Activated CD8-positive, alpha-beta memory T cell treated with anti-CD3 and anti-CD28 coated beads, Interleukin-2, amount 50 U/mL, for 24 hours (primary cell): Measurements from ENCODE around the gene METTL5.
"Not testable (repeated sequence)": the region's sequence is repeated elsewhere in the genome, so short reads cannot be mapped to it uniquely, and the experiment has no call there.

Experiments used
- DNase-seq: peaks from one replicate; pipeline ENCODE4 v3.0.0-alpha.2; 2020; ENCODE audit errors: extremely low read depth

Gene METTL5

DNA sequence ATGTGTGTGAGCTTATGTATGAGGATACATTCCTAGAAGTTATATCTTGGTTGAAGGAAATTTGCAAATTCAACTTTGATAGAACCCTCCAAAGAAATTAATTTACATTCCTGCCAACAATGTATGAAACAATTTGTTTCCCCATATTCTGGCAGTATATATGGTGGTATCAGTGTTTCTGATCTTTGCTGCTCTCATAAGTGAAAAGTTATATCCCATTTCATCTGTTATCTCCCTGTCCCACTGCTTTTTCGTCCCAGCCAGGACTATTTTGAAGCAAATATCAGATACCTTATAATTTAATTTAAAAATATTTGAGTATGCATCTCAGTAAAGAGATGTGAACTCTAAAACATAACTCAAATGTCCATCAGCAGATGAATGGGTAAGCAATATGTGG lies 9.7 kb upstream of the METTL5 start:
- no peak for DNase-seq

DNA sequence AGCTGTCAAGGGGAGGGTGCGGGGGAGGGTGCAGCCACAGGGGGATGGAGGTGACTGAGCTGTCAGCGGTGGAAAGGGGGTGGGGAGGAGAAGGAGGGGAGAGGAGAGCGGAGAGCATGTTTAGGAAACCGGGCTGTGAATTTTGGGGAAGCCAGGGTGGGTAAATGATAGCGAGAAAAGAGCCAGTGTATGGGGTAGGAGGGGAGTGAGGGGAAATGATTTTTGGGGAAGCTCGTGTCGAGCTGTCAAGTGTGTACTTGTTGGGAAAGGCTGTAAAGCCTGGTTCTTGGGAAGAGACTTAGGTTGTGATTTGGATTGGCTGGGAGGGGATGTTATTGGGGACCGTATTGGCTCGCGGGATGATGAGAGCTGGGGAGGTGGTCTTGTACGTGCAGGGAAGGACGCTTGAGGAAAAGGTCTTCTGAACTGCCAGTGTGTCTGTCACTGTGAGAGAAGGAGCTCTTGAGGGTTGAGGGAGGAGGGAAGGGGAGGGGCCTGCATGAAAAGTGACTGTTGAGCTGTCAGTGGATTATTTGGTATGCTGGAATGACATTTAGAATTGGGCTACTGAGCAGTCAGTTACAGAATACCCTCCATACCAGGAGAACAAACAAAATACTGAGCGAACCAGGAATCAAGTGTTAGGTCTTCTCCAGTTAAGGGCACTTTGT lies 3.6 kb upstream of the METTL5 start:
- DNase-seq, result no peak

DNA sequence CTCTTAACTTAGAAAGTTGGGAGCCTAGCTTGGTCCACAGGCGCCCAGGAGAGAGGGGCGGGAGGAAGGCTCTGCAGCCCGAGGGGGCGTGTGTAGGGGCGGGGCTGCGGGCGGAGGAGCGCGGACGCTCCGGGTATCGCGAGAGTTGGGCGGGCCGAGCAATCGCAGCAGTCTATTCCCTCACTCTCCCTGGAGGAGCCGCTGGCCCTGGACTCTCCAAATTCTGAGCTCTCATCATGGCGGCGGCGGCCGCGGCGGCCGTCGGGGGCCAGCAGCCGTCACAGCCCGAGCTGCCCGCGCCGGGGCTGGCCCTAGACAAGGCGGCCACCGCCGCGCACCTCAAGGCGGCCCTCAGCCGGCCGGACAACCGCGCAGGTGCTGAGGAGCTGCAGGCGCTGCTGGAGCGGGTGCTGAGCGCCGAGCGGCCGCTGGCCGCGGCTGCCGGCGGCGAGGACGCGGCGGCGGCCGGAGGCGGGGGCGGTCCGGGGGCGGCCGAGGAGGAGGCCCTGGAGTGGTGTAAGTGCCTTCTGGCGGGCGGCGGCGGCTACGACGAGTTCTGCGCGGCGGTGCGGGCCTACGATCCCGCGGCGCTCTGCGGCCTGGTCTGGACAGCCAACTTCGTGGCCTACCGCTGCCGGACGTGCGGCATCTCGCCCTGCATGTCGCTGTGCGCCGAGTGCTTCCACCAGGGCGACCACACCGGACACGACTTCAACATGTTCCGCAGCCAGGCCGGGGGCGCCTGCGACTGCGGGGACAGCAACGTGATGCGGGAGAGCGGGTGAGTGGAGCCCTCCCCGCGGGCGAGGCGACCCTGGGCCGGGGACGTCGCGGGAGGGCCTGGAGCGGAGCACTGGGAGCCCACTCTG lies 2.8 kb upstream of the METTL5 start, which contains the start of gene UBR3:
Gene UBR3 (plus strand): TSS at position 183 of the 869 bp plus-strand sequence. CDS start 54 bp downstream, at position 237.
- DNase-seq, result peak; percentile 70

DNA sequence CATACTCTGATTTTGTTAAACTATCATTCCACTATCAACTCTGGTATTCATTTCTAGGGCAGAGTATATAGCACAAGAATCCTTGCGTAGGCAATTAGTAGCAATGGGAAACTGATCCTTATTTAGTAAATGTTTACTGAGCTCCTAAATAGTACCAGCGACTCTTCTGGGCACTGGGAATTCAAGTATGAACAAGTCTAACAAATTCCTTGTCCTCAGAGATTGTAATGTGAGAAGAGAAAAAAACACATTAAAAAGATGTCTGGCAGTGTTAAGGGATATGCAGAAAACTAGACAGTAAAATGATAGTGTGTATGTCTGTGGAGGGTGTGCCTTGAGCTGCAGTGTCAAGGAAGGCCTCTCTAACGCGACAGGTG lies 721 bp downstream of the METTL5 start:
- DNase-seq, result no peak

DNA sequence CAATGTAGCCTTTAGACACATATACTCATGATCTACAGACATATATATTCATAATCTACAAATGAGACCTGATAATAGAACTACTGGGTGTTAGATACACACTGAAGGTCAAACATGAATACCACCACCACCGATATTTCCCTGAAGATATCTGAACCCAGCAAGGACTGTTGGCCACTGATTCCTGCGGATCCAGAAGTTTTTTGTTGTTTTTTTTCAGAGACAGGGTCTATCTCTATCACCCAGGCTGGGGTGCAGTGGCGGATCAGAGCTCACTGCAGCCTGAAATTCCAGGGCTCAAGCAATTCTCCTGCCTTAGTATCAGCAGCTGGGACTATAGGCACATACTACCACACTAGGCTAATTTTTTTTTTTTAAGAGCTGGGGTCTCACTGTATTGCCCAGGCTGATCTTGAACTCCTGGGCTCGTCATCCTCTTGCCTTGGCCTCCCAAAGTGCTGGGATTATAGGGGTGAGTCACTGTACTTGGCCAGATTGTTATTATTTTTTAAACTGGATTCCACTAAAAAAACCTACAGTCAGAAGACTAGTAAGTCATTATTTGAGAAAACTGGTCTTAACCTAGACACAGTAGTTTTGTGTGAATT lies 1.8 kb downstream of the METTL5 start:
- DNase-seq, result no peak

DNA sequence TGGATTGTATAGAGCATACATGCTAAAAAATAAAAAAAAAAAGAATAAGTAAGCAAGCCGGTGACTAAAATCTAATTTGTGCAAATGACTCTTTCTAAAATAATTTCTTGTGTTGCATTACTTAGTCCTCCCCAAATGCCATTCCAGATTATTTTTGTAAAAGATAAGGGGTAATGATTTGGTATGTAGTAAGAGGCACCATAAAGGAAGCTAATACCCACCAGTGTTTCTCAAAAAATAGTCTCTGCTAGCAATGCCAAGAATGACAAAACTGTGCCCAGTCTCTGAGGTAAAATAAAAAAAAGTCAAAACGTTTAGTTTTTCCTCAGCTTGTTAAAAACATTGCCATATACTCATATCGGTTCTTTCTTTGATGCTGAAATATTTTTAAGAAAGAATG lies 2.7 kb downstream of the METTL5 start:
- no peak for DNase-seq

DNA sequence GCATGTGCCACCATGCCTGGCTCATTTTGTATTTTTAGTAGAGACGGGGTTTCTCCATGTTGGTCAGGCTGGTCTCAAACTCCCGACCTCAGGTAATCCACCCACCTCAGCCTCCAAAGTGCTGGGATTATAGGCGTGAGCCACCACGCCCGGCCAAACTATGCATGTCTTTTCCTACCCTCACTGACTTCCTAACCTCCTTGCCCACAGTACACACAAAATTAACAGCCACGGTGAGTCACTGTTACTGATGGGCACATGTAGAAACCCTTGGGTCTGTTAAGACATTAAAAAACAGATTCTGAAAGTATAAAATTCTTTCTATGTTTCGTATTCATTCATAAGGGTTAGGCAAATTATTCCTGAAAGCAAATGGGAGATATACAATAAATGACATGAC lies 4.6 kb downstream of the METTL5 start:
- DNase-seq, result not testable (repeated sequence)

DNA sequence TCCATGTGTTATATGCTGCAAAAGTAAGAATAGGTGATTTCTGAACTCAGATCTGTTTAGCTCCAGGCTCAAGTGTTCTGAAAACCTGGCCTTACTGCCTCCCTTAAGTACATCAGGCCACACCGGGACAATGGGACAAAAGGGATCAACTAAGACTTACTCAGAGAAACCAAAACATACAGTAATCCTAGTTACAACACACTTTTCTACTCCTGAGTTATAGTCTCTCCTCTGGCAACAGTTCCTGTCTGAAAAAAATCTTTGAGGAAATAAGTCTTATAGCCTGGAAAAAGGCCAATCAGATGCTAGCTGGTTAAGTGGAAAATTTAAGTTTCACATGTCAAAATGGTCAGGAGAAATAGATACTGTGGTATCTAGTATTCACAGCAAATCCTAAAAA lies 5.6 kb downstream of the METTL5 start:
- no peak for DNase-seq

DNA sequence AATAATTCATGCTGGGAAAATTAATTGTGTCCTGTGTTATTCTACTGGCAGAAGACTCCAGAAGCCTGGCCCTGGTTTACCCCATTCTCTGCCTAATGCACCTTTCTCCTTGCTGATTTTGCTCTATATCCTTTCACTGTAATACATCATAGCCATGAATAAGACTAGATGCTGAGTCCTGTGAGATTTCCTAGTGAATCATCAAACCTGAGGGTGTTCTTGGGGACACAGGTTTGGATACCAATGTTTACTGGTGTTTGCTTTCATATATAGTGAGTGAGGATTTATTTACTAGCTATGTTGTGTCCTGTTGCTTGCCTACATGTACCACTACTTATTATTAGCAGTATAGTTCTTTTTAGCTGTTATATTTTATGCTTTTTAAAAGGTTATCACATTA lies 6.5 kb downstream of the METTL5 start:
- DNase-seq, result no peak

DNA sequence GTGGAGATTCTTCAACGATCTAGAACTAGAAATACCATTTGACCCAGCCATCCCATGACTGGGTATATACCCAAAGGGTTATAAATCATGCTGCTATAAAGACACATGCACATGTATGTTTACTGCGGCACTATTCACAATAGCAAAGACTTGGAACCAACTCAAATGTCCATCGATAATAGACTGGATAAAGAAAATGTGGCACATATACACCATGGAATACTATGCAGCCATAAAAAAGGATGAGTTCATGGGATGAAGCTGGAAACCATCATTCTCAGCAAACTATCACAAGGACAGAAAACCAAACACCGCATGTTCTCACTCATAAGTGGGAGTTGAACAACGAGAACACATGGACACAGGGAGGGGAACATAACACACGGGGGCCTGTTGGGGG lies 7.3 kb downstream of the METTL5 start:
- not testable (repeated sequence) for DNase-seq

DNA sequence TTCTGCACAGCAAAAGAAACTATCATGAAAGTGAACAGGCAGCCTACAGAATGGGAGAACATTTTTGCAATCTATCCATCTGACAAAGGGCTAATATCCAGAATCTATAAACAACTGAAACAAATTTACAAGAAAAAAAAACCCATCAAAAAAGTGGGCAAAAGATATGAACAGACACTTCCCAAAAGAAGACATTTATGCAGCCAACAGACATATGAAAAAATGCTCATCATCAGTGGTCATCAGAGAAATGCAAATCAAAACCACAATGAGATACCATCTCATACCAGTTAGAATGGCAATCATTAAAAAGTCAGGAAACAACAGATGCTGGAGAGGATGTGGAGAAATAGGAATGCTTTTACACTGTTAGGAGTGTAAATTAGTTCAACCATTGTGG lies 7.7 kb downstream of the METTL5 start:
- DNase-seq, result not testable (repeated sequence)

DNA sequence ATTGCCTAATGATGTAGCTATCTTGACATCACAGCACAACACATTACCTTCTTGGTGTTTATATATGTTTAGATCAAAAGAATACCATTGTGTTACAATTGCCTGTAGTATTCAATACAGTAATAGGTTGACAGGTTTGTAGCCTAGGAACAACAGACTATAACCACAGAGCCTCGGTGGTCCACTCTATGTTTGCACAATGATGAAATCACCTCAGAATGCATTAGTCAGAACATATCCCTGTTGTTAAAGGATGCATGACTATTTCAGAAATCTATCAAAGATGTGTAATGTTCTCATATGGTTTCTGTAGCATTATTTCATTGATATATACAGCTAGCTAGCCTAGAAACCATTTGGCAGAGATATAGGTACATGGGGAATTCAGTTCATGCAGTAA lies 8.9 kb downstream of the METTL5 start:
- no peak for DNase-seq

DNA sequence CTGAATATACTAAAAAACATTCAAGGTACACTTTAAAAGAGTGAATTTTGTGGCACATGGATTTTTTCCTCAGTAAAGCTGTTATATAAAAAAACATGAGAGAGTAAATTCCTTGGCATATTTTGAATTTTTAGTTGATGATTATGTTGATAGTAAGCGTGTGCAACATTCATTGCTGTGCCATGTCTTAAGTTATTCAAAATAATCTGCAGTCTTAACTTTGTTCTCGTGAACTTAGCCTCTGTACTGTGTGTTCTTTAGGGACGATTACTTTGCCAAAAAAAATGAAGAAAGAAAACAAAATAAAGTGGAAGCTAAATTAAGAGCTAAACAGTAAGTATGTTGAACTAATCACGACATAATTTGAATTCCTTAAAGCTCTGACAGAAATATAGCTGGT lies 16.5 kb downstream of the METTL5 start:
- no peak for DNase-seq

DNA sequence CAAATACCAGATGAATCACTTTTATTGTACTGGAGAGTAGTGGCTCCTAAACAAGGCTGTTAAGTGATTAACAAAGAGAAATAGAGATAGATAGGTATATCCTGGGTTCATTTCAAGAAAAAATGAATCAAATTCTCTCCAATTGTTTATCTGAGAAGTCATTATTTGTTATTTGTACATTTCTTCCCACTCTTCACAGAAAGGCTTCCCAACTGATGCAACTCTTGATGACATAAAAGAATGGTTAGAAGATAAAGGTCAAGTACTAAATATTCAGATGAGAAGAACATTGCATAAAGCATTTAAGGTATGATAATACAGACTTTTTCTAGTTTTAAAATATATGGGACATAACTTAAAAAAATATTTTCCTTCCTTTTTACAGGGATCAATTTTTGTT lies 18.1 kb downstream of the METTL5 start:
- DNase-seq, result no peak

DNA sequence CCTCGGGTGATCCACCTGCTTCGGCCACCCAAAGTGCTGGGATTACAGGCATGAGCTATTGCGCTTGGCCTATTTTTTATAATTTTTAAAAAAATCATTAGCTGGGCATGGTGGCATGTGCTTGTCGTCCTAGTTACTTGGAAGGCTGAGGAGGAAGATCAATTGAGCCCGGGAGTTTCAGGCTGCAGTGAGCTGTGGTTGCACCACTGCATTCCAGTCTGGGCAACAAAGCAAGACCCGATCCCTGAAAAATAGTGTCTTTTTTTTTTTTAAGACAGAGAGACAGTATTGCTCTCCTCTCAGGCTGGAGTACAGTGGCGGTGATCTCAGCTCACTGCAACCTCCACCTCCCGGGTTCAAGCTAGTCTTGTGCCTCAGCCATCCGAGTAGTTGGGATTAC lies 21.2 kb downstream of the METTL5 start:
- DNase-seq, result no peak

DNA sequence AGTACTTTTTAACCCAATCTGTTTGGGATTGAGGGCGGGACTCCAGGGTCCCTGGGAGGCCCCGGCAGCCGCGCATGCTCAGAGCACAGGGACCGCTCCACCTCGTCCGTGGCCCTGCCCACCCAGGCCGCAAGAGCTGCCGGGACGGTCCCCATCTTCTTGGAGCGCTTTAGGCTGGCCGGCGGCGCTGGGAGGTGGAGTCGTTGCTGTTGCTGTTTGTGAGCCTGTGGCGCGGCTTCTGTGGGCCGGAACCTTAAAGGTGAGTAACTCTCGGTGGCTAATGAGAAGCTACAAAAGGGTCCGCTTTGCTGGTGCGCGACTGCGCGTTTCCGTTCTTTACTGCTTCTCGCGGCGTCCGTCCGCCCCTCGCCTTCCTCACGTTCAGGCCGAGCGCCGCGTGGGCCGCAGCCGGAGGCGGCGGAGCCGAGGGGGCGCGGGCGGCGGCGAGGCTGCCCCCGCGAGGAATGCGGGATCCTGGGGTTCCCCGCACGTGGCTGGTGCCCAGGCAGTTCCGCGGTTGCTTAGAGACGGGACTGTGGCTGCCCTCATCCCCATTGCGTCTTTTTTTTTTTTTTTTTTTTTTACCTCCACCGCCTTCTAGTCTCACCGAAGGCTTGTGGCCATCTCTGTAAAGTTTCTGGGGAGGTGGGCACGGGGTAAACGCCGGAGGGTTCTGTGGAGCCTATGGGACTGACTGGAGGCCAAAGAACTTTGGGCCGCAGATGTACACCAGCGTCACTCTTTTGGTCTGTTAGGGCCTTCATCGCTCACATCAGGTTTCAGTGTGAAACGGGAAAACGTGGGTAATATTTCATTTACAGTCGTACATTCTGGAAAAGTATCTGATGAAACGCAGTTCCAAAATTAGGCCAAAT lies 25.8 kb downstream of the METTL5 start, which contains the start of gene SSB:
Gene SSB (plus strand): TSS at position 154 of the 875 bp plus-strand sequence. CDS start 2,090 bp downstream, outside the sequence.
- DNase-seq, result peak; percentile 91

DNA sequence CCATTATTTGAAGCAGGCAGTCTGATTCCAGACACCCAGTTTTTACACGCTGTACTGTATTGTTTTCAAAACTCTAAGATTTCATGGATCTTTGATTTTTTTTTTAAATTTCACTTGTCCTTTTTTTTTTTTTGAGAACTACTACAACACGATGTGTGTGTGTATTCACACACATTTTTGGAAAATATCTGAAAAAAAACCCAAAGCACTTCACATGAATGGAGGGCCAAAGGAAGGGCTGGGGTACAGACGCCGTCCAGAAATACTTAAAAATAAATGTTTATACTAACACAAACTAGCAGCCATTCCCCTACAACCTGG lies 26.3 kb downstream of the METTL5 start:
- DNase-seq, result no peak

DNA sequence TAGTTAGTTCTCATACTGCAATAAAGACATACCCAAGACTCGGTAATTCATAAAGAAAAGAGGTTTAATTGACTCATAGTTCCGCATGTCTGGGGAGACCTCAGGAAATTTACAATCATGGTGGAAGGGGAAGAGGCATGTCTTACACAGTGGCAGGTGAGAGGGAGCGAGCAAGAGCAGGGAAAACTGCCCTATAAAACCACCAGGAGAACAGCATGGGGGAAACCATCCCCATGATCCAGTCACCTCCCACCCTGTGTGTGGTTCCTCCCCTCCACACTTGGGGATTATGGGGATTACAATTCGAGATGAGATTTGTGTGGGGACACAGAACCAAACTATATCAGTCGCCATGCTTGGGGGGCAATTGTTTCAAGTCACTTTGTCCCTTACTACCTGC lies 27.1 kb downstream of the METTL5 start:
- DNase-seq, result no peak

DNA sequence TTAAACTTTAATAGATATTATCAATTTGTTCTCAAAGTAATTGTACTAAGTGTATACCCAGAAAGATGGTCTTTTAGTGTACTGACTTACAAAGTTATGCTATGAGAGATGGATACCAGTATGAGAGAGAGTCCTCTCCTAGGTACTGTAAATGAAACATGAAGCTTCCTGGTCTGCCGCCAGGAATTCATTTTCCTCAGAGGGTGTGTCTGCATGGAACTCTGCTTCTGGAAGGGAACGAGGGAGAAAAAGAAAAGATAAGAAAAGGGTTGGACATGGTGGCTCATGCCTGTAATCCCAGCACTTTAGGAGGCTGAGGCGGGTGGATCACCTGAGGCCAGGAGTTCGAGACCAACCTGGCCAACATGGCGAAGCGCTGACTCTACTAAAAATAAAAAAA lies 28.3 kb downstream of the METTL5 start:
- DNase-seq, result no peak

DNA sequence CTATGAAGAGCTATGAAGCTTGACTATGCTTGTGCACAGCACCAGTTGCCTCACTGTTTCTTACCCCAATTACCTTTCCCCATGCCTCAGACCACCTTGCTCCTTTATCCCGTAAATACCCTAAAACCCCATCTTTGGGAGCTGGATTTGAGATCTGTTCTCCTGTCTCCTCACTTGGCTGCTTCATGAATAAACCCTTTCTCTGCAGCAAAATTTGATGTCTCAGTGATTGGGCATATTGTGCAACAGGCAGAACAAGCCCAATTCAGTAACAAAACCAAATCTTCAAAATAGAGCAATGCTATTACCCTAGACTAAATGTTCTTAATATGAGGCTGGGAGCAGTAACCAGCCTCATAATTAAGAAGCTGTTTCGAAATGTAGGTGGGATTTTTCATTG lies 29.5 kb downstream of the METTL5 start:
- no peak for DNase-seq

DNA sequence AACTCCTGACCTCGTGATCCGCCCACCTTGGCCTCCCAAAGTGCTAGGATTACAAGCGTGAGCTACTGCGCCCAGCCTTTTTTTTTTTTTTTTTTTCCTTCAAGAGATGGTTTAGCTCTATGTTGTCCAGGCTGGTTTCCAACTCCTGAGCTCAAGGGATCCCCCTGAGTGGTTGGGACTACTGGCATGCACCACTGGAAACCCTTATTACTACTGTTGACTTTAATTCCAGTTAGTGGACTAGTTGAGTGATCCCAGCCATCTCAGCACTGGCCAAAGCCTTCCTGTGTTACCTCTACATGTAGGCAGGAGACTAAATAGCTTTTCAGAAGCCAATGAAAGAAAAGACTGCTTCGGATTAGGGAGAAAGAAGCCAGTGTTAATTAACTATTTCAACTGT lies 34.1 kb downstream of the METTL5 start:
- DNase-seq, result no peak

DNA sequence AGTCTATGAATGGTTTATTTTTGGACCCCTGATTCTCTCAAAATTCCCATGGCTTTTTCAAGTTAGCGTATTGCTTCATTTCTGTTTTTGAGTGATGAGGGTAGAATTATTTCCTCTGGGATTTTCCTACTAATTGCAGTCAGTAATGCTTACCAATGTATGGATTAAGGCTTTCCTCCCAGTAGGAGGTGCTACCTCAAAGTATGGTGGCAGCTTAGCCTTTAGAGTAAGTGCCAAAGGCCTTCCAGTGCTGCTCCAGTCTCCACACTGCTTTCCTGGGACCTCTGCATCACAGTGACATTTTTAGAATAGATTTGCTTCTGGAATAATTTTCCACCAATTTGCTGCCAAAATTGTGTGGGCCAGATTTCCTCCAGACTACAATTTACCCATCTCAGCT lies 42.2 kb downstream of the METTL5 start:
- DNase-seq, result no peak
